DMS79 treated with DMSO at 0.1 percent for 48 hours (cell line): ENCODE measurements around the gene PTTG2.

Experiments
- DNase-seq: peaks from one replicate; lab custom pipeline; 2025; lab: John Stamatoyannopoulos, UW

Gene PTTG2

GRCh38 chr4:37989398-37990260 is 29.4 kb downstream of the PTTG2 start:
- DNase-seq: no peak

GRCh38 chr4:37990731-37991245 is 30.6 kb downstream of the PTTG2 start:
- DNase-seq: no peak

- no peak for DNase-seq
These were observed 31.6 kb downstream of the PTTG2 start for GRCh38 chr4:37991623-37992410.

- DNase-seq: no peak
These were observed 33.6 kb downstream of the PTTG2 start for GRCh38 chr4:37993806-37994205.

GRCh38 chr4:37994569-37994968 is 34.4 kb downstream of the PTTG2 start:
- no peak for DNase-seq

GRCh38 chr4:37995299-37995821 is 35.2 kb downstream of the PTTG2 start:
- DNase-seq: no peak

- no peak for DNase-seq
These were observed 36.0 kb downstream of the PTTG2 start for GRCh38 chr4:37995981-37996775.

- no peak for DNase-seq
These were observed 38.0 kb downstream of the PTTG2 start for GRCh38 chr4:37998226-37998625.

- DNase-seq: no peak
These were observed 39.0 kb downstream of the PTTG2 start for GRCh38 chr4:37999000-37999716.

- no peak for DNase-seq
These were observed 39.8 kb downstream of the PTTG2 start for GRCh38 chr4:37999965-38000364.

GRCh38 chr4:38001927-38002326 is 41.7 kb downstream of the PTTG2 start:
- DNase-seq: no peak

GRCh38 chr4:38002451-38003071 is 42.4 kb downstream of the PTTG2 start:
- DNase-seq: no peak

- no peak for DNase-seq
These were observed 42.9 kb downstream of the PTTG2 start for GRCh38 chr4:38003102-38003501.

GRCh38 chr4:38003628-38004027 is 43.4 kb downstream of the PTTG2 start:
- DNase-seq: no peak

GRCh38 chr4:38004062-38004461 is 43.9 kb downstream of the PTTG2 start:
- no peak for DNase-seq

- DNase-seq: no peak
These were observed 44.7 kb downstream of the PTTG2 start for GRCh38 chr4:38004887-38005286.

GRCh38 chr4:38005637-38006036 is 45.4 kb downstream of the PTTG2 start:
- no peak for DNase-seq

GRCh38 chr4:38007645-38008044 is 47.4 kb downstream of the PTTG2 start:
- no peak for DNase-seq

- DNase-seq: no peak
These were observed 48.4 kb downstream of the PTTG2 start for GRCh38 chr4:38008571-38009021.

GRCh38 chr4:38009421-38009820 is 49.2 kb downstream of the PTTG2 start:
- DNase-seq: no peak

GRCh38 chr4:38009949-38010348 is 49.8 kb downstream of the PTTG2 start:
- no peak for DNase-seq
